Ovary (tissue), 9 donors: ENCODE data around the gene GPBP1. TPM values are rescaled to one million over a fixed set of nuclear protein-coding genes. Genes with fewer than 3 reads are reported as not detected.
"Not testable (repeated sequence)": the region's sequence is repeated elsewhere in the genome, so short reads cannot be mapped to it uniquely, and the experiment has no call there.

ENCODE experiments used
- DNase-seq, 5 donors: peaks; one replicate each; pipeline ENCODE4 v3.0.0-alpha.2; 2019 to 2020
- H3K27ac ChIP-seq, 2 donors: fragments of 200-600 bp; one replicate each; pipeline versions ENCODE4 v1.5.1 to v1.8.0; 2019 to 2022
- H3K27me3 ChIP-seq: fragments of 200-600 bp; one replicate; pipeline ENCODE4 v1.8.0; 2022
- H3K36me3 ChIP-seq: fragments of 200-600 bp; sonication (generic); one replicate; pipeline ENCODE4 v1.5.1; 2019
- H3K4me1 ChIP-seq: one replicate; pipeline ENCODE4 v1.8.1; 2013; ENCODE audit warnings: mild to moderate bottlenecking, moderate library complexity; ENCODE audit not compliant: insufficient read depth
- H3K4me3 ChIP-seq: fragments of 200-600 bp; sonication (generic); one replicate; pipeline ENCODE4 v1.5.1; 2017
- H3K9me3 ChIP-seq, 2 donors: fragments of 200-600 bp in 1 of 2; sonication (generic) in 1 of 2; one replicate each; pipeline versions ENCODE4 v1.5.1 to v1.8.1; 2013 to 2019; ENCODE audit warnings: mild to moderate bottlenecking in 1 of 2, moderate library complexity in 1 of 2
- CTCF ChIP-seq, 3 donors: fragments of 450-650 bp in 2 of 3; fragments of 200-600 bp in 1 of 3; IDR thresholded peaks; one replicate each; pipeline versions ENCODE4 v1.5.1 to v1.8.0; 2016 to 2022; ENCODE audit warnings: antibody characterized with exemption in 3 of 3, mild to moderate bottlenecking in 1 of 3
- EP300 ChIP-seq: sonication (generic); formaldehyde crosslinking; IDR thresholded peaks from one replicate; pipeline ENCODE4 v1.6.1; 2017; ENCODE audit warnings: antibody characterized with exemption
- POLR2A ChIP-seq: fragments of 450-650 bp; IDR thresholded peaks from one replicate; pipeline ENCODE4 v1.6.1; 2017; ENCODE audit warnings: antibody characterized with exemption, mild to moderate bottlenecking, moderate library complexity
- WGBS, 3 donors: extraction: QIAGEN DNeasy Blood & Tissue Kit in 1 of 3; methylation state at CpG; one replicate each; pipeline versions ENCODE4 v1.1.5 to v1.1.7; 2013 to 2017; 5-methylcytosine and 5-hydroxymethylcytosine counted together
- intact Hi-C, 4 donors: fragments of 100-400 bp; cut with DNase I; formaldehyde crosslinking; loops; one replicate each; pipeline versions ENCODE4 v1.11.0 to v1.15.1; 2022 to 2023
- polyA plus RNA-seq, 2 donors: library from polyadenylated mRNA; stranded (reverse); fragments of 200-250 nt in 1 of 2; fragments of 350-450 nt in 1 of 2; fragmentation: Illumina TruSeq in 1 of 2; extraction: RNeasy Lipid Tissue Mini Kit (QIAGEN cat#74804) in 1 of 2; gene quantifications; one replicate each; pipeline ENCODE4 v1.2.3, GENCODE V29; 2013 to 2014
- total RNA-seq, 7 donors: library from RNA; depleted of rRNA in 2 of 7; stranded (reverse); fragments of >200 nt in 2 of 7; fragmentation: NEBNext Ultra II Directional in 3 of 7; extraction: Animal tissue kit (Norgen Biotek cat#: 25700) in 3 of 7; gene quantifications; one replicate each; pipeline versions ENCODE4 v1.1.0 to v1.2.4, GENCODE V29; 2016 to 2023
- donor health status: DM: no; HTN: no; CAD: no; lungs with moderate emphysema.
- donor health status: DM: no; HTN: no; CAD: no.
- donor health status: Bipolar disorder and iron deficiency.
- donor health status: DM: yes; HTN: yes; CAD: no.
- donor health status: DM: no; HTN: no; CAD: no.
- donor health status: DM: yes; HTN: yes; CAD: no.

GPBP1 gene
- total and polyA plus RNA-seq, 9 donors, result 63.7 to 124 (median 93.3) TPM

DNA sequence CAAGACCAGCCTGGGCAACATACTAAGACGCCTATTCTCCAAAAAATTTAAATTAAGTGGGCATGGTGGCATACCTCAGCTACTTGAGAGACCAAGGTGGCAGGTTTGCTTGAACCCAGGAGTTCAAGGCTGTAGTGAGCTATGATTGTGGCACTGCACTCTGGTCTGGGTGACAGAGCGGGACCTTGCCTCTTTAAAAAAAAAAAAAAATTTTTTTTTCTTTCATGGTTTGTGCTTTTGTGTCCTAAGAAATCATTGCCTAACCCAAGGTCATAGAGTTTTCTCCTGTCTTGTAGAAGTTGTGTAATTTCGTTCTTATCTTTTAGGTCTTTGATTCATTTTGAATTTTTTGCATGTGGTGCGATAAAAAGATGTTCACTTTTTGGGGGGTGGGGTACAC lies 12.3 kb downstream of the GPBP1 start:
- no peak for DNase-seq
- no peak for TF ChIP-seq POLR2A
- no peak overlapping the region for H3K4me3 ChIP-seq
- H3K36me3 ChIP-seq, result no peaks in the 10 kb centered on the region
- 46 to 61% (median 48%) methylated on average over 4 of the region's 4 CpGs for WGBS, 3 donors
- H3K9me3 ChIP-seq, result no peaks in the 10 kb centered on the region
- H3K27me3 ChIP-seq, result no peaks in the 10 kb centered on the region
- peaks cover 25% of the 10 kb centered on the region for H3K4me1 ChIP-seq
- no peak overlapping the region for H3K27ac ChIP-seq
- intact Hi-C loops, result no loop called here

DNA sequence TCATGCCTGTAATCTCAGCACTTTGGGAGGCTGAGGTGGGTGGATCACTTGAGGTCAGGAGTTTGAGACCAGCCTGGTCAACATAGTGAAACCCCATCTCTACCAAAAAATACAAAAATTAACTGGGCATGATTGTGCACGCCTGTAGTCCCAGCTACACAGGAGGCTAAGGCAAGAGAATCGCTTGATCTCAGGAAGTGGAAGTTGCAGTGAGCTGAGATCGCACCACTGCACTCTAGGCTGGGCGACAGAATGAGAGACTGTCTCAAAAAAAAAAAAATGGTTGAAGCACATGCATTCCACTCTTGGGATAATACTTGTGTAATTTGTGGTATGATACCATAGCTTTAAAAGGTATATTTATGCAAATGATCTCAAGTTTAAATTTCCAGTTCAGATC lies 14.1 kb downstream of the GPBP1 start:
- DNase-seq, H3K27ac ChIP-seq, H3K9me3 ChIP-seq, intact Hi-C loops, H3K4me3 ChIP-seq, H3K27me3 ChIP-seq, H3K36me3 ChIP-seq: not testable (repeated sequence)
- WGBS, 3 donors, result 88 to 93% (median 90%) methylated on average over 4 of the region's 4 CpGs
- peaks cover 20% of the 10 kb centered on the region for H3K4me1 ChIP-seq

- no peak overlapping the region for H3K4me3 ChIP-seq
- no peak for DNase-seq
- intact Hi-C loops, result no loop called here
- no peaks in the 10 kb centered on the region for H3K9me3 ChIP-seq
- H3K4me1 ChIP-seq, result peaks cover 18% of the 10 kb centered on the region
- TF ChIP-seq EP300, result no peak
- no peak overlapping the region for H3K27ac ChIP-seq
- no peaks in the 10 kb centered on the region for H3K27me3 ChIP-seq
- H3K36me3 ChIP-seq, result no peaks in the 10 kb centered on the region
- WGBS, 3 donors, result 69 to 71% (median 71%) methylated on average over 3 of the region's 3 CpGs
These were observed 15.7 kb downstream of the GPBP1 start for GRCh38 chr5:57189515-57189914.

DNA sequence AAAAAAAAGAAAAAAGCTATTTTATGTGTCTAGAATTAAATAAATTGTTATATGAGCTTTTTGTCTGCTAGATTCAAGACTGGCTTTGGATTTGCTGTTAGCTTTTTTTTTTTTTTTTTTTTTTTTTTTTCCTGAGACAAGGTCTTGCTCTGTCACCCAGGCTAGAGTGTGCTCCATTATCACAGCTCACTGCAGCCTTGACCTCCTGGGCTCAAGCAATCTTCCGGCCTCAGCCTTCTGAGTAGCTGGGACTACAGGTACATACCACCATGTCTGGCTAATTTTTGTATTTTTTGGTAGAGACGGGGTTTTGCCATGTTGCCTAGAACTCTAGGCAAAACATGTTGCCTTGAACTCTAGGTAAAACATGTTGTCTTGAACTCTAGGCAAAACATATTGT lies 16.7 kb downstream of the GPBP1 start:
- no peaks in the 10 kb centered on the region for H3K36me3 ChIP-seq
- H3K27me3 ChIP-seq, result no peaks in the 10 kb centered on the region
- peaks cover 17% of the 10 kb centered on the region for H3K4me1 ChIP-seq
- DNase-seq, result no peak
- no peak overlapping the region for H3K4me3 ChIP-seq
- H3K27ac ChIP-seq, result no peak overlapping the region
- TF ChIP-seq CTCF (IDR thresholded peaks at IDR 0.05), result no peak
- no peak for TF ChIP-seq POLR2A
- no peak for TF ChIP-seq EP300
- intact Hi-C loops, result no loop called here
- H3K9me3 ChIP-seq, result no peaks in the 10 kb centered on the region
- WGBS, 3 donors, result 79 to 100% (median 89%) methylated on average over 2 of the region's 2 CpGs

- no peak overlapping the region for H3K27ac ChIP-seq
- no peaks in the 10 kb centered on the region for H3K27me3 ChIP-seq
- no peaks in the 10 kb centered on the region for H3K9me3 ChIP-seq
- peaks cover 14% of the 10 kb centered on the region for H3K4me1 ChIP-seq
- TF ChIP-seq EP300, result no peak
- no peak for TF ChIP-seq POLR2A
- no peak for TF ChIP-seq CTCF (IDR thresholded peaks at IDR 0.05)
- WGBS, 3 donors, result 92 to 93% (median 93%) methylated on average over 5 of the region's 5 CpGs
- intact Hi-C loops, result no loop called here
- H3K36me3 ChIP-seq, result no peaks in the 10 kb centered on the region
- no peak overlapping the region for H3K4me3 ChIP-seq
- DNase-seq, result no peak
These were observed 17.3 kb downstream of the GPBP1 start for GRCh38 chr5:57191163-57191562.

- Histone ChIP-seq H3K4me1 (peaks cover 10% of the 10 kb centered on the region), H3K4me3 (no peak overlapping the region), H3K36me3 (no peaks in the 10 kb centered on the region), H3K27ac (no peak overlapping the region), H3K27me3 (no peaks in the 10 kb centered on the region), H3K9me3 (no peaks in the 10 kb centered on the region)
- no peak for DNase-seq
- no peak for TF ChIP-seq CTCF (IDR thresholded peaks at IDR 0.05)
- TF ChIP-seq POLR2A, result no peak
- no peak for TF ChIP-seq EP300
- intact Hi-C loops, result no loop called here
- WGBS, 3 donors, result 76 to 89% (median 84%) methylated on average over 2 of the region's 2 CpGs
These were observed 18.1 kb downstream of the GPBP1 start for GRCh38 chr5:57191986-57192385.

DNA sequence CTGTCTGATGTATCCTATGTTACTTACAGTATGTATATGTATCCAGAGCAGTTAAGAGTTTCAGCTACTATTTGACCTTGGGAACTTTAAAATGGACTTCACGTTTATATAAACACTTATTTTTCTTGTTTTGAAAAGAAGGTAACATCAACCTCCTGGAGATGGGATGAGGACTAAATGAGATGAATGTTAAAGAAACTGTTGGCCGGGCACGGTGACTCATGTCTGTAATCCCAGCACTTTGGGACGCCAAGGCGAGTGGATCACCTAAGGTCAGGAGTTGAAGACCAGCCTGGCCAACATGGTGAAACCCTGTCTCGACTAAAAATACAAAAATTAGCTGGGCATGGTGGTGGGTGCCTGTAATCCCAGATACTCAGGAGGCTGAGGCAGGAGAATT lies 19.0 kb downstream of the GPBP1 start:
- H3K36me3 ChIP-seq, H3K27ac ChIP-seq, H3K27me3 ChIP-seq, intact Hi-C loops, DNase-seq, H3K4me3 ChIP-seq, H3K9me3 ChIP-seq, H3K4me1 ChIP-seq: not testable (repeated sequence)
- WGBS, 3 donors, result 82 to 91% (median 85%) methylated on average over 6 of the region's 6 CpGs
